GM19238 (cell line): ENCODE results near the gene TMEM87B.
"Not testable (repeated sequence)": the region's sequence is repeated elsewhere in the genome, so short reads cannot be mapped to it uniquely, and the experiment has no call there.

Experiments used
- DNase-seq: peaks from one replicate; pipeline ENCODE4 v3.0.0; 2011; ENCODE audit warnings: low spot score; ENCODE audit not compliant: insufficient read length

TMEM87B gene

GRCh38 chr2:112032689-112033465 is 22.2 kb upstream of the TMEM87B start:
- DNase-seq, result no peak

- DNase-seq, result no peak
These were observed 21.5 kb upstream of the TMEM87B start for GRCh38 chr2:112033600-112033999.

GRCh38 chr2:112034924-112035323 is 20.1 kb upstream of the TMEM87B start:
- DNase-seq, result no peak

DNA sequence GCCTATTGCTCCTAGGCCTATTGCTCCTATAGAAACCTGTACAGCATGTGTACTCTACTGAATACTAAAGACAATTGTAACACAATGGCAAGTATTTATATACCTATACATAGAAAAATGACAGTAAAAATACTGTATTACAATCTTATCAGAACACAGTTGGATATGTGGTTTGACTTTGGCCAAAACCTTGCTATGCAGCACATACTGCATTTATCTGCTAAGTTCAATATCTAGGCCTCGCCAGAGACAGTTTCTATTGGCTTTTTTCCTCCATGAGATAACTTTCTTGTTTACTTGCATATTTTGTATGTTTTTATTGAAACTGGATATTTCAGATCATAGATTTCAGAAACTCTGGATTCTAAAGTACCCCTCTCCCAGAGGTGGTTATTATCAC is 19.3 kb upstream of the TMEM87B start:
- no peak for DNase-seq

DNA sequence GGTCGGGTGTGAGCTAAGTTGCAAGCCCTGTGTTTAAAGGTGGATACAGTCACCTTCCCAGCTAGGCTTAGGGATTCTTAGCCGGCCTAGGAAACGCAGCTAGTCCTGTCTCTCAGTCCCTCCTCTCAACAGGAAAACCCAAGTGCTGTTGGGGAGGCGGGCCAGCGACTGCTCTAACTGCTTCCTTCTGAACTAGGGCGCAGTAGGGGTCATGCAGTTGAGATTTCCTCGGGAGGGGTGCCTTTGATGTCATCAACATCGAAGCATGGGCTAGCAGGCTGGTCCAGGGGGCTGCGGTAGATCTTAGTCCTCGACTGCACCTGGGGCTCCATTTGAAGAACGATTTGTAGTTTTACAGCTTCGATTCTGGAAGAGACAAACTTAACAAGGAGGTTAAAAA is 15.5 kb upstream of the TMEM87B start:
- not testable (repeated sequence) for DNase-seq

- not testable (repeated sequence) for DNase-seq
These were observed 15.0 kb upstream of the TMEM87B start for GRCh38 chr2:112040066-112040465.

GRCh38 chr2:112041460-112041859 is 13.6 kb upstream of the TMEM87B start:
- not testable (repeated sequence) for DNase-seq

DNA sequence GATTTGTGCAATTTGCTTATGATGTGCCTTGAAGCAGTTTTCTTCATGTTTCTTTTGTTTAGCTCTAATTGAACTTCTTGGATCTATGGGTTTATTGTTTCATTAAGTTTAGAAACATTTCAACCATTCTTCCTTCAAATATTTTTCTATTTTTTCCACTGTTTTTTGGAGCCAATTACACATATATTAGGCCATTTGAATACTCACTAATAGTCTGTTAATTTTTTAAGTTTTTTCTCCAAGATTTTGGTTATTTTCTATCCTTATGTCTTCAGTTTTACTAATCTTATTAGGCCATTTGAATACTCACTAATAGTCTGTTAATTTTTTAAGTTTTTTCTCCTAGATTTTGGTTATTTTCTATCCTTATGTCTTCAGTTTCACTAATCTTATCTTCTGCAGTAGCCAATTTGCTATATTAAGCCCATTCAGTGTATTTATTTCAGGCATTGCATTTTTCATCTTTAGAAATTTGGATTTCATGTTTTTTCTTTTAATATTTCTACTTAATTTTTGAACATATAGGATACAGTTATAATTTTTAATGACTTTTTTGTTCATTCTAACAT is 9.5 kb upstream of the TMEM87B start:
- no peak for DNase-seq

- no peak for DNase-seq
These were observed 8.8 kb upstream of the TMEM87B start for GRCh38 chr2:112046231-112046630.

DNA sequence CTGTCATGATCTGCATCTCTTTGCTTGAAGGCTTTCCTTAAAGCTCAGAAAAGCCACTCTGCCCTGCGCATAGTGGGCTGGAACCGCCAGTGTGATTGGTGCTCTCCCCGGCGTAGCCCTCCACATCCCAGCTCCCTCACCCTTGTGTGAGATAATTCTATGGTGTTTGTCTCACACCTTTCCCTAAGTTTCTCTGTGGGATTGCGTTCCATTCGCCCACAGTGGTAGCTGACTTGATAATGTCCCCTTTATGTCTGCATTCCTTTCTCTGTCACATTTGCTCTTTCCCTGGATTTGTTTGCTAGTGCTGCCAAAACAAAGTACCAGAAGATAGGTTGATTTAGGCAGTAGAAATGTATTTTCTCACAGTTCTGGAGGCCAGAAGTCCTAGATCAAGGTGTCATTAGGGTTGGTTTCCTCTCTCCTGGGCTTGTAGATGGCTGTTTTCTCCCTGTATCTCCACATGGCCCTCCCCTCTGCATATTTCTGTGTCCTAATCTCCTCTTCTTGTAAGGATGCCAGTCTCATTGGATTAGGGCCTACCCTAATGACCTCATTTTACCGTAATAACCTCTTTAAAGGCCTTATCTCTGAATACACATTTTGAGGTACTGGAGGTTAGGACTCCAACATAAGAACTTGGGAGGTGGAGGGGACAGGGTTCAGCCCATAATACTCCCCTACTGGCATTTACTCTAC is 7.4 kb upstream of the TMEM87B start:
- no peak for DNase-seq

GRCh38 chr2:112048236-112048592 is 6.9 kb upstream of the TMEM87B start:
- no peak for DNase-seq

GRCh38 chr2:112048887-112049286 is 6.2 kb upstream of the TMEM87B start:
- no peak for DNase-seq

DNA sequence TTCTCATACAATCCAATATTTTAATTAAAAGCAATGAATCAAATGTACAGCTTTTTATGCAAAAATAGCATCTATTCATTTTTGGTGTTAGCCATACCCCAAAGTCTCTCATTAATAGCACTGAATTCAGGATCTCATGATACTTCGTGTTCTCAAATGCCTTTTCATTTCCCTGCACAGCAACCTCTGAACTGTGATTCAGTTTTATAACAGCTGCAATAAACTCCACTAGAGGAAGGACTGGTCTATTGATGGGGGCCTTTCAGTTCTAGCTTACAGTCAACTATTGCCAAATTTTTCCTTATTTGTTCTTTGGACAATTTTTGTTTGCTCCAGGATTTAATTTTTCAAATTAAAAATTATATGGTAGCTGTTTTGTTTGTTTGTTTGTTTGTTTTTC is 4.8 kb upstream of the TMEM87B start:
- DNase-seq, result no peak

GRCh38 chr2:112053917-112054846 is 887 bp upstream of the TMEM87B start:
- DNase-seq, result peak; percentile 80

GRCh38 chr2:112055730-112056625 is 909 bp downstream of the TMEM87B start:
- peak; percentile 18 for DNase-seq

- no peak for DNase-seq
These were observed 1.5 kb downstream of the TMEM87B start for GRCh38 chr2:112056626-112056987.

GRCh38 chr2:112059671-112060070 is 4.6 kb downstream of the TMEM87B start:
- DNase-seq, result no peak

GRCh38 chr2:112061299-112061698 is 6.2 kb downstream of the TMEM87B start:
- no peak for DNase-seq

DNA sequence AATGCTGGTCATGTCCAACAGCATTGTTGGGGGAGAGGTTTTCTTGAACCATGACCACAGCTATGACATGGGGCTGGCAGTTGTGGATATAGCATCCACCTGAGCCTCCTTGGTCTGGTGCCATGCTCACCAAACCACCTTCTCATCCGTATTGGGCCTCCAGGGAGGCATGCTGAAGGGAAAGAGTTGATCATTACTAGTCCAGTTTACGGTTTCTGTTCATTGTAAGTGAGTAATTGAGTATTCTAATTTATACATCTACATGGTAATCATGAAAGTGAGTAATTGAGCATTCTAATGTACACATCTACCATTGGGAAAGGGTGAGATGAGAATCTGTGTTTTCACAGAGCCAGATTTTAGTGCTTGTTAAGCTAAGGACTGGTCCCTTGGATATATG is 6.8 kb downstream of the TMEM87B start:
- DNase-seq, result no peak

- DNase-seq, result no peak
These were observed 7.8 kb downstream of the TMEM87B start for GRCh38 chr2:112062894-112063293.

DNA sequence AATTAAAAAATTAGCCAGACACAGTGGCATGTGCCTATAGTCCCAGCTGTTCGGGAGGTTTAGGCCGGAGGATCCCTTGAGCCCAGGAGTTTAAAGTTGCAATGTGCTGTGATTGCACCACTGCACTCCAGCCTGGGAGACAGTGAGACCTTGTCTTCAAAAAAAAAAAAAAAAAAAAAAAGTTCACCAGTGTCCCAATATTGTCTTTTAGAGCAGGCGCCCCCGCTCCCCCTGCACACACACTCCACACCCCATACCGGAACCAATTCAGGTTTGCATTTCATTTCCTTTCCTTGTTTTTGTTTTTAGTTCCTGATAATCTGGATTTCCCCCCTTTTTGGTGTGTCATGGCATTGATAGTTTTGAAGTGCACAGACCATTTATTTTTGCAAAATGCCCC is 10.4 kb downstream of the TMEM87B start:
- DNase-seq, result no peak
